Heart left ventricle (tissue), 13 donors: Measurements from ENCODE around the gene RPS23.

Experiments used
- POLR2A ChIP-seq, 2 donors: fragments of 450-650 bp; IDR thresholded peaks; one replicate each; pipeline ENCODE4 v1.6.1; 2017; ENCODE audit warnings: antibody characterized with exemption in 2 of 2, mild to moderate bottlenecking in 2 of 2, moderate library complexity in 2 of 2
- TF ChIP-seq, protein P1 (sequence below), 12 donors: fragments of 200-600 bp; sonication (generic) in 4 of 12; IDR thresholded peaks; one replicate each; pipeline versions ENCODE4 v1.5.0 to v1.8.0; 2018 to 2022; ENCODE audit warnings: antibody characterized with exemption in 12 of 12, mild to moderate bottlenecking in 5 of 12
- donor health status: ischemic (EF 13 %, LVEDD 7.1; RV severe dilation, severe dysfunction).
- donor health status: DM: no; HTN: yes; CAD: no.
- donor health status: DM: no; HTN: no; CAD: no.
- donor health status: ischemic (EF 25% LVEDD 6.9; RV normal size, moderate dysfunction).
- donor health status: ischemic (EF 25% LVEDD 5.7; RV mildly dilated, moderate dysfunction).
- donor health status: ischemic (EF 35%, LVEDD 5.7; RV mildly dilated, moderate dysfunction).
- donor health status: nonischemic (EF 11% LVEDD 7.7; RV severe dilation, severe dysfunction).
- donor health status: DM: yes; HTN: yes; CAD: no.
- donor health status: PGD.
- donor health status: ischemic (EF 29% LVEDD 5.4; RV normal size, mild dysfunction).
- donor health status: nonischemic (EF 23%, LVEDD 6.1; RV moderate dilation, normal function).

GRCh38 chr5:82277987-82278710, at the start of gene RPS23:
- TF ChIP-seq, protein P1, sequence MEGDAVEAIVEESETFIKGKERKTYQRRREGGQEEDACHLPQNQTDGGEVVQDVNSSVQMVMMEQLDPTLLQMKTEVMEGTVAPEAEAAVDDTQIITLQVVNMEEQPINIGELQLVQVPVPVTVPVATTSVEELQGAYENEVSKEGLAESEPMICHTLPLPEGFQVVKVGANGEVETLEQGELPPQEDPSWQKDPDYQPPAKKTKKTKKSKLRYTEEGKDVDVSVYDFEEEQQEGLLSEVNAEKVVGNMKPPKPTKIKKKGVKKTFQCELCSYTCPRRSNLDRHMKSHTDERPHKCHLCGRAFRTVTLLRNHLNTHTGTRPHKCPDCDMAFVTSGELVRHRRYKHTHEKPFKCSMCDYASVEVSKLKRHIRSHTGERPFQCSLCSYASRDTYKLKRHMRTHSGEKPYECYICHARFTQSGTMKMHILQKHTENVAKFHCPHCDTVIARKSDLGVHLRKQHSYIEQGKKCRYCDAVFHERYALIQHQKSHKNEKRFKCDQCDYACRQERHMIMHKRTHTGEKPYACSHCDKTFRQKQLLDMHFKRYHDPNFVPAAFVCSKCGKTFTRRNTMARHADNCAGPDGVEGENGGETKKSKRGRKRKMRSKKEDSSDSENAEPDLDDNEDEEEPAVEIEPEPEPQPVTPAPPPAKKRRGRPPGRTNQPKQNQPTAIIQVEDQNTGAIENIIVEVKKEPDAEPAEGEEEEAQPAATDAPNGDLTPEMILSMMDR (IDR thresholded peaks at IDR 0.05), result no peak
- TF ChIP-seq POLR2A (IDR thresholded peaks at IDR 0.05), result peak in 1 of 2 donors; percentile 73
